Endothelial cell of umbilical vein (primary cell): ENCODE data around the gene MAP2K5. TPM values are rescaled to one million over a fixed set of nuclear protein-coding genes. Genes with fewer than 3 reads are reported as not detected.

Experiments
- BruUV-seq: library from RNA; stranded (reverse); fragments of 400-500 nt; replicated peaks from 2 replicates; lab custom pipeline; 2021; lab: Mats Ljungman, UMichigan
- CTCF ChIA-PET: fragments of 300-600, 350-600 bp; sonication (Branson Sonifier 250); formaldehyde crosslinking; loops from one replicate; lab custom pipeline; 2021; ENCODE audit warnings: antibody characterized with exemption, inconsistent platforms; lab: Charles Lee
- POLR2A ChIA-PET: fragments of 300-600, 350-600 bp; sonication (Branson Sonifier 250); formaldehyde crosslinking; loops from one replicate; lab custom pipeline; 2021; ENCODE audit warnings: antibody characterized with exemption, inconsistent platforms; lab: Charles Lee
- DNase-seq: peaks from one replicate; pipeline ENCODE4 v3.0.0-alpha.2; 2011; ENCODE audit warnings: low read depth, low spot score
- FAIRE-seq: peaks from 2 replicates; lab custom pipeline; 2011; peaks lifted over from hg19 to GRCh38; lab: Jason Lieb, UNC
- H2AFZ ChIP-seq: 2 replicates; pipeline ENCODE4 v1.6.0; 2012; ENCODE audit warnings: low read depth, low read length, control low read depth, inconsistent platforms
- H3K27ac ChIP-seq: 2 replicates; pipeline ENCODE4 v1.5.1; 2011; ENCODE audit warnings: low read depth, mild to moderate bottlenecking, control low read depth, low read length, moderate library complexity; ENCODE audit not compliant: insufficient read depth
- H3K27me3 ChIP-seq, 2 experiments: 2 replicates each; pipeline versions ENCODE4 v1.6.0 to v1.6.1; 2011; ENCODE audit warnings: low read length in 2 of 2, mixed read lengths in 1 of 2; ENCODE audit not compliant: control insufficient read depth in 2 of 2, insufficient read depth in 2 of 2
- H3K36me3 ChIP-seq, 2 experiments: 2 replicates in 1 of 2; 3 replicates in 1 of 2; pipeline ENCODE4 v1.5.1; 2011; ENCODE audit warnings: low read length in 2 of 2, mild to moderate bottlenecking in 1 of 2, moderate library complexity in 1 of 2; ENCODE audit not compliant: control insufficient read depth in 2 of 2, insufficient read depth in 2 of 2; ENCODE audit errors: extremely low read depth in 1 of 2
- H3K4me1 ChIP-seq: 3 replicates; pipeline ENCODE4 v1.5.1; 2011; ENCODE audit warnings: mild to moderate bottlenecking, low read length; ENCODE audit not compliant: control insufficient read depth, insufficient read depth; ENCODE audit errors: extremely low read depth
- H3K4me2 ChIP-seq: 2 replicates; pipeline ENCODE4 v1.6.1; 2011; ENCODE audit warnings: low read length, control low read depth, mixed read lengths; ENCODE audit not compliant: insufficient read depth
- H3K4me3 ChIP-seq, 3 experiments: fragments of 200-600 bp in 1 of 3; sonication (generic), shearing (Covaris generic) in 1 of 3; replicated peaks in 1 of 3; 2 replicates each; pipeline ENCODE4 v1.5.1; 2011 to 2016; ENCODE audit warnings: control low read depth in 3 of 3, low read length in 3 of 3, mild to moderate bottlenecking in 2 of 3, inconsistent platforms in 1 of 3, low read depth in 1 of 3, moderate library complexity in 1 of 3; ENCODE audit not compliant: insufficient read depth in 1 of 3
- H3K79me2 ChIP-seq: 2 replicates; pipeline ENCODE4 v1.6.0; 2012; ENCODE audit warnings: low read length, inconsistent platforms; ENCODE audit not compliant: control insufficient read depth, insufficient read depth
- H3K9ac ChIP-seq: replicated peaks from 2 replicates; pipeline ENCODE3; 2011; ENCODE audit warnings: low read length, control low read depth; ENCODE audit not compliant: insufficient read depth; ENCODE audit errors: extremely low read depth
- H3K9me1 ChIP-seq: replicated peaks from 3 replicates; pipeline ENCODE4 v1.6.0; 2011; ENCODE audit warnings: mild to moderate bottlenecking, low read length; ENCODE audit not compliant: control insufficient read depth, insufficient read depth; ENCODE audit errors: extremely low read depth
- H3K9me3 ChIP-seq: replicated peaks from 2 replicates; pipeline ENCODE4 v1.5.1; 2012; ENCODE audit warnings: low read length, inconsistent platforms; ENCODE audit not compliant: control insufficient read depth, insufficient read depth
- H4K20me1 ChIP-seq: replicated peaks from 2 replicates; pipeline ENCODE3; 2011; ENCODE audit warnings: mild to moderate bottlenecking, low read length; ENCODE audit not compliant: control insufficient read depth, insufficient read depth; ENCODE audit errors: extremely low read depth
- CTCF ChIP-seq, 2 donors: IDR thresholded peaks; 1 replicate in 1 of 2; 2 replicates in 1 of 2; pipeline ENCODE4 v1.5.1; 2011; ENCODE audit warnings: low read length in 2 of 2, mild to moderate bottlenecking in 2 of 2, moderate library complexity in 2 of 2, control low read depth in 1 of 2, inconsistent platforms in 1 of 2, low read depth in 1 of 2; ENCODE audit not compliant: insufficient read depth in 1 of 2; ENCODE audit errors: extremely low read depth in 1 of 2
- EZH2 ChIP-seq: IDR thresholded peaks from 2 replicates; pipeline ENCODE4 v1.6.1; 2012; ENCODE audit warnings: borderline replicate concordance, low read depth, mild to moderate bottlenecking, moderate library complexity, low read length, inconsistent platforms; ENCODE audit not compliant: severe bottlenecking
- FOS ChIP-seq: IDR thresholded peaks from 2 replicates; pipeline ENCODE4 v1.6.1; 2011; ENCODE audit warnings: mild to moderate bottlenecking, low read length, moderate library complexity, borderline replicate concordance; ENCODE audit not compliant: insufficient read depth
- GATA2 ChIP-seq: IDR thresholded peaks from 2 replicates; pipeline ENCODE4 v1.7.0; 2011; ENCODE audit warnings: low read depth, mild to moderate bottlenecking, moderate library complexity, mixed read lengths, low read length; ENCODE audit not compliant: insufficient read length, insufficient read depth
- JUN ChIP-seq: IDR thresholded peaks from 2 replicates; pipeline ENCODE4 v1.6.1; 2011; ENCODE audit warnings: borderline replicate concordance, low read depth; ENCODE audit not compliant: insufficient read length, insufficient read depth
- MAX ChIP-seq: IDR thresholded peaks from 2 replicates; pipeline ENCODE4 v1.6.1; 2011; ENCODE audit not compliant: insufficient read depth, insufficient read length
- MYC ChIP-seq: IDR thresholded peaks from one replicate; pipeline ENCODE4 v1.6.1; 2011; ENCODE audit warnings: mild to moderate bottlenecking, low read depth, low read length
- POLR2A ChIP-seq: IDR thresholded peaks from 2 replicates; pipeline ENCODE4 v1.6.1; 2012; ENCODE audit warnings: low read depth, mild to moderate bottlenecking, control low read depth, low read length
- POLR2AphosphoS5 ChIP-seq: IDR thresholded peaks from 2 replicates; pipeline ENCODE4 v1.6.1; 2012; ENCODE audit warnings: low read depth, mild to moderate bottlenecking, control low read depth, low read length, moderate library complexity; ENCODE audit not compliant: insufficient read depth
- dilution Hi-C: fragments of 300-500 bp; cut with MboI; formaldehyde crosslinking; loops from one replicate; pipeline ENCODE4 v1.15.0; 2019; ENCODE audit warnings: low sequenced_read_pairs; ENCODE audit not compliant: extremely low pct_ligation_motif_present
- intact Hi-C: fragments of 100-400 bp; cut with micrococcal nuclease; formaldehyde crosslinking; loops from one replicate; pipeline ENCODE4 v1.10.0; 2022
- polyA plus RNA-seq, 4 experiments: library from polyadenylated mRNA; depleted of rRNA in 3 of 4; stranded (reverse) in 3 of 4; unstranded in 1 of 4; fragments of >200 nt; gene quantifications; 2 replicates each; pipeline versions ENCODE4 v1.2.1 to v1.2.3, GENCODE V29; 2011 to 2012; ENCODE audit warnings: missing spikeins in 1 of 4
- total RNA-seq: library from RNA; stranded (reverse); gene quantifications from 2 replicates; pipeline ENCODE4 v1.2.3, GENCODE V29; 2021

MAP2K5 gene
- total and polyA plus RNA-seq, 2 donors (not counting 3 experiments of a cell fraction or from before 2014, with no cell fraction given) = 4.9 to 24.7 TPM

GRCh38 chr15:67803996-67804843 is 261.7 kb downstream of the MAP2K5 start:
- H3K9me1 ChIP-seq = no peaks in the 10 kb centered on the region
- intact Hi-C loops (no loop called here), dilution Hi-C loops (no loop called here)
- no peaks in the 10 kb centered on the region for H3K36me3 ChIP-seq
- no peak overlapping the region for H3K9ac ChIP-seq
- H3K4me2 ChIP-seq = no peak overlapping the region
- no peak overlapping the region for H2AFZ ChIP-seq
- no TSS peak for BruUV-seq
- TF ChIP-seq MAX (no peak), JUN (no peak), POLR2AphosphoS5 (no peak), MYC (no peak), POLR2A (no peak), GATA2 (no peak), EZH2 (no peak), CTCF (IDR thresholded peaks at IDR 0.05; ENCODE audit: extremely low read depth in 1 of 2, insufficient read depth in 1 of 2, low read depth in 1 of 2, low read length in 2 of 2) (no peak), FOS (no peak)
- no peak overlapping the region for H3K4me3 ChIP-seq
- H4K20me1 ChIP-seq = no peaks in the 10 kb centered on the region
- H3K9me3 ChIP-seq = no peaks in the 10 kb centered on the region
- DNase-seq (no peak), FAIRE-seq (no peak)
- H3K4me1 ChIP-seq = no peaks in the 10 kb centered on the region
- no peak overlapping the region for H3K27ac ChIP-seq
- H3K27me3 ChIP-seq = no peaks in the 10 kb centered on the region
- no peaks in the 10 kb centered on the region for H3K79me2 ChIP-seq
- CTCF ChIA-PET = no interaction called here
- POLR2A ChIA-PET = no interaction called here
